ENCODE data around the gene EIF3L. TPM values are rescaled to one million over a fixed set of nuclear protein-coding genes. Genes with fewer than 3 reads are reported as not detected.
"Not testable (repeated sequence)": the region's sequence is repeated elsewhere in the genome, so short reads cannot be mapped to it uniquely, and the experiment has no call there.

EIF3L gene
- total RNA-seq: 100 to 1,000 TPM; 379 to 589 (median 576) TPM

DNA sequence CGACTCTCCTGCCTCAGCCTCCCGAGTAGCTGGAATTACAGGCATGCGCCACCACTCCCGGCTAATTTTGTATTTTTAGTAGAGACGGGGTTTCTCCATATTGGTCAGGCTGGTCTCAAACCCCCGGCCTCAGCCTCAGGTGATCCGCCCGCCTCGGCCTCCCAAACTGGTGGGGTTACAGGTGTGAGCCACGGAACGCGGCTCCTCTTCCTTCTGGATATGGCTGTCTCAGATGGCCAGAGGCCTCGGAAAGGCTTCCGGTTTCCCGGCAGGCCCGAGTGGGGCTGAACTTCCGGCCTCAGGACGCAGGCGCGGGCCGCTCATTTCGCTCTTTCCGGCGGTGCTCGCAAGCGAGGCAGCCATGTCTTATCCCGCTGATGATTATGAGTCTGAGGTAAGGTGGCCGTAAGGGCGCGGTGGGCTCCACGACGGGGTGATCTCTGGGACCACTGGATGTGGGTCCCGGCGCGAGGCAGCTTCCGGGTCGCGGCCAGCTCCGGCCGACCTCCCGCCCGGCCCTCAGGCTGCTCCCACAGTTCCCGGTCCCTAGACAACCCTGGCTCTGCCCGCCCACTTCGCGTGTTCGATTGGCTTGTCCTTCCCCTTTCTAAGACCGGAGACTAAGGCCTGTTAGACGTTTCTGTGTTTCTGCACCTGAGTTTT is at the start of gene EIF3L:
Gene EIF3L (plus strand): TSS at position 331 of the 663 bp plus-strand sequence. CDS start 31 bp downstream, at position 362.
- Histone ChIP-seq H3K36me3 (peaks cover 16% of the 10 kb centered on the region), H3K27ac (peak within 1 kb of the TSS; percentile 88), H3K9me3 (no peaks in the 10 kb centered on the region), H3K4me1 (peaks cover 23% of the 10 kb centered on the region), H3K27me3 (no peaks in the 10 kb centered on the region), H3K4me3 (peak within 1 kb of the TSS; percentile 77)
- DNase-seq (ENCODE audit: low spot score in 2 of 2): peak; percentile 93 to 96
- TF ChIP-seq, protein P1, sequence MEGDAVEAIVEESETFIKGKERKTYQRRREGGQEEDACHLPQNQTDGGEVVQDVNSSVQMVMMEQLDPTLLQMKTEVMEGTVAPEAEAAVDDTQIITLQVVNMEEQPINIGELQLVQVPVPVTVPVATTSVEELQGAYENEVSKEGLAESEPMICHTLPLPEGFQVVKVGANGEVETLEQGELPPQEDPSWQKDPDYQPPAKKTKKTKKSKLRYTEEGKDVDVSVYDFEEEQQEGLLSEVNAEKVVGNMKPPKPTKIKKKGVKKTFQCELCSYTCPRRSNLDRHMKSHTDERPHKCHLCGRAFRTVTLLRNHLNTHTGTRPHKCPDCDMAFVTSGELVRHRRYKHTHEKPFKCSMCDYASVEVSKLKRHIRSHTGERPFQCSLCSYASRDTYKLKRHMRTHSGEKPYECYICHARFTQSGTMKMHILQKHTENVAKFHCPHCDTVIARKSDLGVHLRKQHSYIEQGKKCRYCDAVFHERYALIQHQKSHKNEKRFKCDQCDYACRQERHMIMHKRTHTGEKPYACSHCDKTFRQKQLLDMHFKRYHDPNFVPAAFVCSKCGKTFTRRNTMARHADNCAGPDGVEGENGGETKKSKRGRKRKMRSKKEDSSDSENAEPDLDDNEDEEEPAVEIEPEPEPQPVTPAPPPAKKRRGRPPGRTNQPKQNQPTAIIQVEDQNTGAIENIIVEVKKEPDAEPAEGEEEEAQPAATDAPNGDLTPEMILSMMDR (IDR thresholded peaks at IDR 0.05): no peak
- TF ChIP-seq EP300 (IDR thresholded peaks at IDR 0.05) (no peak), POLR2AphosphoS5 (IDR thresholded peaks at IDR 0.05) (peak; percentile 31 to 75 (median 75)), POLR2A (IDR thresholded peaks at IDR 0.05) (peak; percentile 84 to 90)
- WGBS: under 1% methylated on average over 32 of the region's 49 CpGs

DNA sequence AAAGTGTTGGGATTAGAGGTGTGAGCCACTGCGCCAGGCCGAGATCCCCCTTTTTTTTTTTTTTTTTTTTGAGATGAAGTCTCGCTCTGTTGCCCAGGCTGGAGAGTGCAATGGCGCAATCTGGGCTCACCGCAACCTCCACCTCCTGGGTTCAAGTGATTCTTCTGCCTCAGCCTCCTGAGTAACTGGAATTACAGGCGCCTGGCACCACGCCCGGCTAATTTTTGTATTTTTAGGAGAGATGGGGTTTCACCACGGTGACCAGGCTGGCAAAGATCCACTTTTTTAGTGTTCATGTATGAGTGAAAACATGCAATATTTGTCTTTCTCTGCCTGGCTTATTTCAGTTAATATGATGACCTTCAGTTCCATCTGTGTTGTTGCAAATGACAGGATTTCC is 49.2 kb upstream of the EIF3L start:
- H3K4me3 ChIP-seq; H3K27me3 ChIP-seq; H3K27ac ChIP-seq; H3K9me3 ChIP-seq; DNase-seq (ENCODE audit: low spot score in 2 of 2); H3K36me3 ChIP-seq: not testable (repeated sequence)
- peaks cover 28% of the 10 kb centered on the region for H3K4me1 ChIP-seq
- WGBS: 73% methylated on average over 9 of the region's 9 CpGs

DNA sequence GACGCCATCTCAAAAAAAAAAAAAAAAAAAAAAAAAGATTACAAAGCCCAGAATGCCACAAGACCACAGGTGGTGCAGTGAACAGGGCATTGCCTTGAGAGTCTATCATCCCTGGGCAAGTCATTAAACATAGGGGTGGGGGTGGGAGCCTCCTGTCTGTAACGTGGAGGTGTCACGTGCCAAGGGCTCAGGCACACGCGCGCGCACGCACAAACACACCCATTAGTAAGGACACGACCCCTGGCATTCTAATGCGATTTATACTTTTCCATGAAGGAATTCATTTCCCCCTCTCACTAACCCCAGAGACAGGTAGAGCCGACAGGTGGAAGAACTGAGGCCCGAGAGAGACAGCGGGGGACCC is 47.3 kb upstream of the EIF3L start:
- Histone ChIP-seq H3K4me1 (peaks cover 46% of the 10 kb centered on the region), H3K4me3 (peak overlapping the region; percentile 70), H3K36me3 (no peaks in the 10 kb centered on the region), H3K9me3 (no peaks in the 10 kb centered on the region), H3K27me3 (no peaks in the 10 kb centered on the region), H3K27ac (no peak overlapping the region)
- no peak for DNase-seq (ENCODE audit: low spot score in 2 of 2)
- TF ChIP-seq, protein P1 (IDR thresholded peaks at IDR 0.05): no peak
- no peak for TF ChIP-seq POLR2A (IDR thresholded peaks at IDR 0.05)
- WGBS: 4% methylated on average over 12 of the region's 13 CpGs

DNA sequence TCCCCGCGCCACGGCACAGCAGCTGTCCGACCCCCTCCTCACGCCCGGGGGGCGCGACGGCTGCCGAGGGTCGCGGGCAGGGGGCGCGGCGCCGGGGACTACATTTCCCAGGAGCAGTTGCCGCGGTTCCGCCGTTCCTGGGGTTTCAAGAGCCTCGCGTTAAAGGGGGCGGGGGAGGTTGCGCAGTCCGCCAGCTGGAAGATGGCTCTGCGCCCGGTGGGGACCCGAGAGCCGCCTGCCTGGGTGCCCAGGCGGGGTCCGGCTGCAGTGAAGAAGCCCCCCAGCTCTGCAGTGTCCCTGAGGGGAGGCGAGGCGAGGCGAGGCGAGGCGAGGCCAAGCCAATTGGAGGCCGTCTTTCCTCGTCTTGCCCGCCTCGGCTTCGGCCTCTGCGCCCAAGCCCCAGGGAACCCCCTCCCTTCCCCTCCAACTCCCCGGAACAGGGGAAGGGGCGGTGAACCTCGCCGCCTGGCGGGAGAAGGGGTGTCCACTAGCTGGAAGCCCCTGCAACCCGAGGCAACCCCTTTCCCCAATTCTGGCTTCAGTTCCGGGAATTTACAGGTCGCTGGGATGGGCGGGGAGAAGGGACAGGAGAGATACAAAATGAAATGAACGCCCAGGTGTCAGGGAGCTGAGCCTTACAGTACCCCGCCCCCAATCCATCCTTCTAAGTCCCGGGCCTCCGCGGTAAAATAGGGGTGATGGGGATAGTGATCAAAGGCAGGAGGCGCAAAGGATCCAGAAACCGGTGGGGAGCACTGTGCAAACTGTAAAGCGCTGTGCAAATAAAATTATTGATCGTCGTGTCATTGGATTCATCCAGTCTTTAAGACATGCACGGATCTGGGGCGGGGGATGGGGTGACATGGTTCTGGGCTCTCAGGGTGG is 46.7 kb upstream of the EIF3L start:
- Histone ChIP-seq H3K27ac (peak overlapping the region; percentile 68), H3K4me1 (peaks cover 52% of the 10 kb centered on the region)
- WGBS: 8% methylated on average over 23 of the region's 63 CpGs

DNA sequence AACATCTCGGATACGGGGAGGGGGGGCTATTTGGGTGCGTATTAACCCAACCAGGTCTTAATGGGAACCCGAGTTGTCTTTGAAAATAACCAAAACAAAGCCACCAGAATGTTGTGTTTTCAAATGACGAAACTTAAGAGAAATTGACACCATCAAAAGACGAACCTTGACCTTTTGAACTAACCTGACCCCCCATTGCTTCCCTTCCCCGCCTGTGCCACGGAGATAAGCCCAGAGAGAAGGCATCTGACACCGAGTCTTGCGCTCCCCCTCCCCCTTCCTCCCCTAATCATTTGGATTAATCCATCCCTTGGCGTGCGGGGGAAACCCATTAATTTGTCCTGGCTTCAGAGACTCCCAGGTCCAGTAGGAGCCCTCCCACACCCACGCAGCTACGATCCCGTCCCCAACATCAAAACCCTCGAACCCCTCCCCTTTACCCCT is 46.0 kb upstream of the EIF3L start:
- H3K36me3 ChIP-seq: no peaks in the 10 kb centered on the region
- TF ChIP-seq POLR2AphosphoS5 (IDR thresholded peaks at IDR 0.05) (no peak), EP300 (IDR thresholded peaks at IDR 0.05) (no peak), POLR2A (IDR thresholded peaks at IDR 0.05) (no peak)
- TF ChIP-seq, protein P1 (IDR thresholded peaks at IDR 0.05): no peak
- WGBS: 55% methylated on average over 16 of the region's 16 CpGs

More for the DNA sequence above, 46.7 kb upstream of the EIF3L start:
- TF ChIP-seq, protein P1 (IDR thresholded peaks at IDR 0.05): no peak
- H3K27me3 ChIP-seq: no peaks in the 10 kb centered on the region
- DNase-seq (ENCODE audit: low spot score in 2 of 2): no peak
- H3K9me3 ChIP-seq: no peaks in the 10 kb centered on the region
- peak overlapping the region; percentile 70 for H3K4me3 ChIP-seq
- no peaks in the 10 kb centered on the region for H3K36me3 ChIP-seq

More for the DNA sequence above, 46.0 kb upstream of the EIF3L start:
- H3K4me1 ChIP-seq: peaks cover 56% of the 10 kb centered on the region
- no peaks in the 10 kb centered on the region for H3K9me3 ChIP-seq
- H3K27ac ChIP-seq: no peak overlapping the region
- DNase-seq (ENCODE audit: low spot score in 2 of 2): no peak
- peak overlapping the region; percentile 70 for H3K4me3 ChIP-seq
- H3K27me3 ChIP-seq: no peaks in the 10 kb centered on the region

Data from suprapubic skin (tissue), 4 donors.